Cerebellar cortex (tissue), 1 donor: Measurements from ENCODE around the gene ZNF625.
"Not testable (repeated sequence)": the region's sequence is repeated elsewhere in the genome, so short reads cannot be mapped to it uniquely, and the experiment has no call there.

ENCODE experiments used
- DNase-seq: peaks from one replicate; pipeline ENCODE4 v3.0.0-alpha.2; 2015; ENCODE audit warnings: low spot score

Gene ZNF625

DNA sequence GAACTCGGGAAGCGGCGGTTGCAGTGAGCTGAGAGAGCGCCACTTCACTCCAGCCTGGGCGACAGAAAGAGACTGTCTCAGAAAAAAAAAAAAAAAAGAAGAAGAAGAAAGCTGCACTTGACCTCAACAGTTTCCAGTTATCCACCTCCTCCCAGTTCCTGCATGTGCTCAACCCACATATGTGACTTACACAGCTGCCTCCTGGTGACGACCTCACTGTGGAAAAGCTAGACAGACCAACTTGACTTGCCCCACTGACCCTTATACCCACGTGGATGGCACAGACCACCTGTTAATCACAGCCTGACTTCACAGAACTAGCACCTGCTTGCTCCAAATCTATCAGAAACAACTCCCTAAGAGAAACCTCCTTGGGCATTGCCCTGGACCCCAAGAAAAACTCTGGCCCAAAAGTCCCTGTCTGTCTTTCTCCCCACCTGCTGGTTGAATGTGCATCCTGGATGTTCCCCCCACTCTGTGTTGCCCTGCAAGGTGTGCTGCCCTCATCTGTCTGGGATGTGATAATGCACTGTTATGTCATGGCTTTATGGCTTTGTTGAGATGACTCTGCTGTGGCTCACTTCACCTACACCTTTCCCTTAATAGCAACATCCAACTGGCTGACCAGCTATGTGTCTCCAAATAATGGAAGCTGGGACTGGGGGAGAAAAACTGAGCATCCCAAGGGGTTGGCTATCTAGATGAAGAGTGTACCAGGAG lies 19.2 kb downstream of the ZNF625 start:
- no peak for DNase-seq

DNA sequence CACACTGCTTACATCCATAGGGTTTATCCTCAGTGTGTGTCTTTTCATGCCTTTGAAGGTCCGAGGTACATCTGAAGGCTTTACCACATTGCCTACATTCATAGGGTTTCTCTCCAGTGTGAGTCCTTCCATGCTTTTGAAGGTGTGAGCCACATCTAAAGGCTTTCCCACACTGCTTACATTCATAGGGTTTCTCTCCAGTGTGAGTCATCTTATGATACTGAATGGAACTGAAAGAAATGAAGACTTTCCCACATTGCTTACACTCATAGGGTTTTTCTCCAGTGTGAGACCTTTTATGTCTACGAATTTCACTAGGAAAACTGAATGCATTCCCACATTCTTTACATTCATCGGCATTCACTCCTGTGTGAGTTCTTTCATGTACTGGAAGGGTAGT lies 23.5 kb downstream of the ZNF625 start:
- DNase-seq = no peak

DNA sequence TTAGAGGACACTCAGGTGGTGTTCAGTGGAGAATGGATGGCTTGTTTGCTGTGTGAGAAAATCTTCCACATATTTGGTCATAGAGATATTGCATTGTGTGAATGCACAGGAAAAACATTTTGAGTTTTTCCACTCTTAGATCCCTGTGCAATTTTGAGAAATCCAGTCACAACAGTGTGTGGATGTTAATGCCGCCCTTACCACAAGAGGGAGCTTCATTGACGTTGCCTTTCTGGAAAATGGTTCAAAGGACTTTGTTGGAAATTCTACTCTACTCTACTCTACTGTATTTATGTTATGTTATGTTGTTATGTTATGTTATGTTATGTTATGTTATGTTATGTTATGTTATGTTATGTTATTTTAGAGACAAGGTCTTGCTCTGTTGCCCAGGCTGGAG lies 29.8 kb downstream of the ZNF625 start:
- no peak for DNase-seq

DNA sequence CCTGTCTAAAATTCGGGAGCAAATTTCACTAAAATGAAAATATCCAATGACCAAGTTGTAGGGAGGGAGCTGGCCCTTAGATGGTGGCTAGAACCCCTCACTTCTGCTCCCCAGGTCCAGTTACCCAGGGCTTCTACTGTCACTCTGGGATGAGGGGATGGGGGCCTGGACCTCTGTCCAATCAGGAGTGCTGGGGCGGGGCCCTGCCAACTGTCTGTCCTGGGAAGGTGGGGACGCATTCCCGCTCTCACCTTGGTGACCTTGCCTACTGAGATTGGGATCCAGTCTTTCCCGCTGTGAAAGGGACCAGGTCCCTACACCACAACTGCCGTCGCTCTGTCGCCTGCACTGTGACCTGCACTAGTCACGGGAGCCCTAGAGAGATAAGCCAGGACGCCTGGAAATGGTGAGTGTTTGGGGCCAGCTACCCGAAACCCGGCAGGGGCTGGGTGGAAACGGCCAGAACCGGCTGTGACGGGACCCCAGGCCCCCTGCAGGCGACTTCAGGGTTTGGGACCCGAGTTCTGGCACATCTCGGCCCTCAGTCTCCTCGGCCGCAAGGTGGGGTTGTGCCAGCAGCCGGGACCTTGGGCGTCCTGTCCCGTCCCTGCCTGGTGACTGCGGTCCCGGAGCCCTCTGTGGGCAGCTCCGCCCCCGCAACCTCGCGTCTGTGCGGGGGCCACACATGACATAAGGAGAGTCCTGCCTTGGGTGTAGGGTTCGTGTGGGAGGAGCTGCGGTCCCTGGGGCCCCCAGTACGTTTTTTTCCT lies 39.1 kb downstream of the ZNF625 start:
- DNase-seq = no peak

DNA sequence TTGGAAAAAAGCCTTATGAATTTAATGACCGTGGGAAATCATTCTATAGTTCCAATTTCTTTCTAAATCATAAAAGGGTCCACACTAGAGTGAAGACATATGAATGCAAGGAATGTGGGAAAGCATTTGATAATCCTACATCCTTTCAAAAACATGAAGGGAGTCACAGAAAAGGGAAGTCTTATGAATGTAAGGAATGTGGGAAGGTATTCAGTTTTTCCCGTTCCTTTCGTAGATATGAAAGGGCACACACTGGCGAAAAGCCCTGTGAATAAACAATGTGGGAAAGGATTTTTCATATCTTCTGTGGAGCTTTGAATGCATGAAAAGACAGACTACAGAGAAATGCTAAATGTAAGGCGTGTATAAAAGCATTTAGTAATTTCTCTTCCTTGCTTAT lies 43.4 kb downstream of the ZNF625 start:
- no peak for DNase-seq

DNA sequence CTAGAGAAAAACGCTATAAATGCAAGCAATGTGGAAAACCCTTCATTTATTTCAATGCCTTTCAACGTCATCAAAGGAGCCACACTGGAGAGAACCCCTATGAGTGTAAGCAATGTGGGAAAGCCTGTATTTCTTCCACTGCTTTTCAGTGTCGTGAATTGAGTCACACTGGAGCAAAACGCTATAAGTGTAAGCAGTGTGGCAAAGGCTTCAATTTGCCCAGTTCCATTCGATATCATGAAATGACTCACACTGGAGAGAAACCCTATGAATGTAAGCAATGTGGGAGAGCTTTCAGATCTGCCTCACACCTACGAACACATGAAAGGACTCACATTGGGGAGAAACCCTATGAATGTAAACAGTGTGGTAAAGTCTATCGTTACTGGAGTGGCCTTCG lies 43.8 kb downstream of the ZNF625 start:
- DNase-seq = no peak

DNA sequence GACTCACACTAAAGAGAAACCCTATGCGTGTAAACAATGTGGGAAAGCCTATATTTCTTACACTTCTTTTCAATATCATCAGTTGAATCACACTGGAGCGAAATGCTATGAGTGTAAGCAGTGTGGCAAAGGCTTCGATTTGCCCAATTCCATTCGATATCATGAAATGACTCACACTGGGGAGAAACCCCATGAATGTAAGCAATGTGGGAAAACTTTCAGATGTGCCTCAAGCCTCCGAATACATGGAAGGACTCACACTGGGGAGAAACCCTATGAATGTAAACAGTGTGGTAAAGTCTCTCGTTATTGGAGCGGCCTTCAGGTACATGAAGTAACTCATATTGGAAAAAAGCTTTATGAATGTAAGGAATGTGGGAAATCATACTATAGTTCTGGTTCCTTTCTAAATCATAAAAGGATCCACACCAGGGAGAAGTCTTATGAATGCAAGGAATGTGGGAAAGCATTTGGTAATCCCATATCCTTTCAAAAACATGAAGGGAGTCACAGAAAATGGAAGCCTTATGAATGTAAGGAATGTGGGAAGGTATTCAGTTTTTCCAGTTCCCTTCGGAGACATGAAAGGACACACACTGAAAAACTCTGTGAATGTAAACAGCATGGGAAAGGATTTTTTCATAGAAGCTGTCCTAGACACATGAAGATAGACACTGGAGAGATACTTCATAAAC lies 44.4 kb downstream of the ZNF625 start:
- DNase-seq = no peak

DNA sequence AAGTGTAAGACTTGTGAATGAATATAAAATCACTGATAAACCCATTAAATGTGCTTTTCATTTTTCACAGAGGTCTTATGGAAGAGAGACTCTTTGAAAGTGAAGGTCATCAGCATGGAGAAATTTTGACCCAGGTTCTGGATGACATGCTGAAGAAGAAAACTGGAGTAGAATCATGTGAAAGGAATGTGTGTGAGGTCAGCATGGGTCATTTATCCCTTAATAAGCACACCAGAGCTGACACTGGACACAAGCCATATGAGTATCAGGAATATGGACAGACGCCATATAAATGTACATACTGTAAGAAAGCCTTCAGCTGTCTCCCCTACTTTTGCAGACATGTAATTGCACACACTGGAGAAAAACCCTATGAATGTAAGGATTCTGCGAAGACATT lies 45.4 kb downstream of the ZNF625 start:
- DNase-seq = no peak

DNA sequence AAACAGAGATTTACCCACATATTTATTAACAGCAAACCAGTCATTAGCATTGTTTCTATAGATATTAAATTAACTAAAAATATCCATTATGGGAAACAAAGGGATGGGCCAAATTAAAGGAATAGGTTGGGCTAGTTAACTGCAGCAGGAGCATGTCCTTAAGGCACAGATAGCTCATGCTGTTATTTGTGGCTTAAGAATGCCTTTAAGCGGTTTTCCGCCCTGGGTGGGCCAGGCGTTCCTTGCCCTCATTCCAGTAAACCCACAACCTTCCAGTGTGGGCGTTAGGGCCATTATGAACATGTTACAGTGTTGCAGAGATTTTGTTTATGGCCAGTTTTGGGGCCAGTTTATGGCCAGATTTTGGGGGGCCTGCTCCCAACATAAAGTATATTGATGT lies 52.6 kb downstream of the ZNF625 start:
- DNase-seq = not testable (repeated sequence)

DNA sequence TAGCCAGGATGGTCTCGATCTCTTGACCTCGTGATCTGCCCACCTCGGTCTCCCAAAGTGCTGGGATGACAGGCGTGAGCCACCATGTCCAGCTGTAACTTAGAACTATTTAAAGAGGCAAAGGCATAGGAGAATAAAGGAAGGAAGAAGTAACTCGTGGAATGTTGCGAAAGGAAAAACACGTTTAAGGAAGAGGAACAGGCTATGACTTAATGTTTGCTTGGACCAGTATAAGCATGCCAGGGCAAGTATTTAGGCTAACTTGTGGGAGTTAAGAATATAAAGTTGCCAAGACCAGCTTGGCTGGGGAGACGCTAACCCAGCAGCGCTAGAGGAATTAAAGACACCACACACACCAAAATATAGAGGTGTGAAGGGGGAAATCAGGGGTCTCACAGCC lies 58.5 kb downstream of the ZNF625 start:
- no peak for DNase-seq

DNA sequence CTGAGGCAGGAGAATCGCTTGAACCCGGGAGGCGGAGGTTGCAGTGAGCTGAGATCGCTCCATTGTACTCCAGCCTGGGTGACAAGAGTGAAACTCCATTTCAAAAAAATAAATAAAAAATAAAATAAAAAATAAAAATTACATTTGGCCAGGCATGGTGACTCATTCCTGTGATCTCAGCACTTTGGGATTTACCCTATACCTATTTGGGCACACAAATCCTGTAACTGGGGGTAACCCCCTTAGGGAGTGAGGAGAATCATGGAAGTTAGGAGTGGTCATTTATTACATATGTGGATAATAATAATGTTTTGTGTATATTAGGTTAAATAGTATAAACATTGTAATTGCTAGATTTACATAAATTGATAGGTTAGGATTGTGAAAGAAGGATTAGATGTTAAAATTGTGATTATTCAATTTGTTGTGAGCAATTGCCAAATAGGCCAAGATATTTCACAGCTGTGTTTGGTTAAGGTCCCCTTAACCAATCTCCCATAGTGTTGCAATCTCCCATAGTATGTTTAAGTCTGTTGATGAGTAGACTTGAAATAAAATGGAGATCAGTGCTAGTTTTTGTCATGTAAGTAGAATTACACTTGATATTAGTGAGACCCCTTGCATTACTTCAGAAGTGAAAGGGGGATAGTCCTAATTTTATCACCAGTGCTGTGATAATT lies 61.3 kb downstream of the ZNF625 start:
- no peak for DNase-seq
